MM.1S (cell line): ENCODE data around the gene VPS45.

Experiments used
- CTCF ChIP-seq: fragments of 300-600 bp; sonication (generic); IDR thresholded peaks from 2 replicates; pipeline ENCODE4 v1.5.1; 2016; ENCODE audit warnings: antibody characterized with exemption, low read length, mixed read lengths
- EZH2 ChIP-seq: fragments of 300-600 bp; sonication (generic); optimal IDR thresholded peaks from 2 replicates; pipeline ENCODE3; 2017; ENCODE audit warnings: low read depth, mild to moderate bottlenecking, antibody characterized with exemption, low read length, mixed read lengths
- EZH2phosphoT487 ChIP-seq: fragments of 300-600 bp; sonication (generic); IDR thresholded peaks from 2 replicates; pipeline ENCODE4 v1.6.1; 2018; ENCODE audit warnings: antibody characterized with exemption, low read length

GRCh38 chr1:150066838-150067183, 765 bp upstream of the VPS45 start:
- TF ChIP-seq EZH2, result no peak
- no peak for TF ChIP-seq CTCF
- no peak for TF ChIP-seq EZH2phosphoT487
